HG02943 (cell line): ENCODE results near the gene KLRG1.

ENCODE experiments used
- ATAC-seq: cut with Tn5 transposase; IDR thresholded peaks from one replicate; pipeline ENCODE4 v1.9.1; 2021; ENCODE audit warnings: mild to moderate bottlenecking, low read depth, moderate library complexity; ENCODE audit not compliant: unreplicated experiment

Gene KLRG1

GRCh38 chr12:8989413-8989812 lies at the start of gene KLRG1:
Gene KLRG1 (plus strand): TSS chr12:8989546. CDS start chr12:8989636, 90 bp downstream.
- ATAC-seq: no peak

- ATAC-seq: no peak
Observed at GRCh38 chr12:8941691-8942478, 47.5 kb upstream of the KLRG1 start.

DNA sequence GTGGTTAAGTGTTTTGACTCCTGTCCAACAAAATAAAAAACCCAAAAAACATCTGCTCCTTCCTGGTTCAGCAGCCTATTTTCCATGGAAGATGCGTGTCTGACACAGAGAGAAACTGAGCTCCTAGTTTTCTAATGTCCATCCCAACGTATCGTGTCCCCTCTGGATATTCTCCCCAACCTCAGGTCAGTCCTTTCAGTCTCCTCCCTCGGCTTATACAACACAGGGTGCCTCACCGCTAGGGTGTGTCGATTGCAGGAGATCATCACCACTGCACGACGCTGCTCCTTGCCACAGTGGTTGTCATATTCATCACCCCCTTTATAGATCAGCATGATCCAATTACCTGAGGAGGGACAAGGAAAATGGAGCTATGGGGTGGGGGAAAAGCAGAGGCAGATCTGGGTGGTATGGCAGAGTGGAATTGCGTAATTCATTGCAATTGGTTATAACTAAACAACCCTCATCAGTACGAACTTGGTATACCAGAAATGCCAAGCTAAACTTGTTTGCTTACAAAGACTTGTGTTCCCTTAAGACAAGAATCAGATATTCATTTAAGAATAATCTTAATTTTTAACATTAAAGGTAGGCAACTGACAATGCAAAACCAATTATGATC lies 45.7 kb upstream of the KLRG1 start:
- no peak for ATAC-seq

- no peak for ATAC-seq
Observed at GRCh38 chr12:8946733-8947132, 42.6 kb upstream of the KLRG1 start.

GRCh38 chr12:8947737-8948136 lies 41.6 kb upstream of the KLRG1 start:
- ATAC-seq: no peak

DNA sequence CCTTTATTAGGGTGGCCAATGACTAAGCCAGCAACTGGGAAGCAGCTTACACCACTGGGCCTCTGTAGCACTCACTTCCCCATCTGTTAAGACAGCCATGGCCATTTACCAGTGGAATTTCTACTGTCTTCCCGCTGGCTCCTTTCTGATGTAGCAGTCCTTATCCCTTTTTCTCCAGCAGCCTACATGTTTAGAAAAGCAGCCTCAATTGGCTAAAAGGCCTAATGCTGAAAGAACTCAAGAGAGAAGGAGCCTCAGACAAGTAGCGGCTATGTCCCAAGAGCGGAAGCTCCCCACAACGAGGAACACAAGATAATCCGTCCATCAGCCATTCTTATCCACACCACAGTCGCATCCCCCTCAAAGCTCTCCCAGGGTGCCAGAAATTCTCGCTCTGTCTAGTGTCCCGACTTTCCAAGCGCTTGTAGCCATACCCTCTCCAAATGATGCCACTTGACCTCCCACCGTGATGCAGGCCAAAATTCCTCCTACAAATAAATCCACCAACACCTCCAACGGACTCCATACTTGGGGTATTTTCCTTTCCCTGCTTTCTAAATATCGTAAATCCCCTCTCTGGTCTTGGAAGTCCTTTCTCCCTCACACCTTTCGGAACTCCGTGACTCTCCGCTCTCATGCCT lies 40.5 kb upstream of the KLRG1 start:
- ATAC-seq: no peak

DNA sequence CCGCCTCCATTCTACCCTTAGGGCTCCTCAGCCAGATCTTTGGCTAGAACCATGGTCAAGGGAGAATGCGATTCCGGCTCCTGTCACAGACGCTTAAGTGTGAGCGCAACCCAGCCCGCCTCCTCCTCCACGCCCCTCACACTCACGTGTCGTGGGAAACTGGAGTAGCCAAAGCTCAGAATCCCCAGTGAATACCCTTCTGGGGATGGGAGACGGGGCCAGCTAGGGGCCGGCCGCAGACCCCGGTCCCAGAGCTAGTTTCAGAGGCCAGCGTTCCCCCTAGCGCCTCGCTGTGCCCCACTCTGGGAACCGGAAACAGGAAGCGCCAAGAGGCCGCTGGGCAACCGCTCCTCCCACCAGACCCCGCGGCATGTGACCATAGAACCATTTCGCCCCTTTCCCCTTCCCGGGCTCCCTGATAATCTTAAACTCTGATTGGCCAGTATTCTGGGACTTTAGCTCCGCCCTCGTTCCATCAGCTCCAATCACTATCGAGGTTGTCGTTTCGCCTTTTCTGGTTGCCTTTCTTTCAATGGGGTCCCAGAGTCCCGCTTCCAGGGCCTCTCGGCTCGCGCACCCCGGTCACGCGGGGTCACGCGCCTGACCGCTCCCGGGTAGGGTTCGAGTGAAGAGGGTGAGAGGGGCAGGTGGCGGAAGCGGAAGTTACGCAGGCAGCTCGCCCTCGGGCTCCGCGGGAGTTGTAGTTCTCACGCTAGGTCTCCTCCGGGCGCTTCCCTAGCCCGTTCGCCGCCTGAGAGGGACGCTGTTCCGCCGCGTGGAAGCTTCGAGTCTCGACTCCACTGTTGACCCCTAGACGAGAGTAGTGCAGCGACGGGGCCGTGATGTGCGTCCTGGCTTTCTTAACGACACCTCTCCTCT lies 39.8 kb upstream of the KLRG1 start, which contains the start of gene M6PR:
M6PR (minus strand) TSS at position 304 of the 879 bp plus-strand sequence. CDS start 3,241 bp downstream, outside the sequence.
- ATAC-seq: peak; percentile 87

DNA sequence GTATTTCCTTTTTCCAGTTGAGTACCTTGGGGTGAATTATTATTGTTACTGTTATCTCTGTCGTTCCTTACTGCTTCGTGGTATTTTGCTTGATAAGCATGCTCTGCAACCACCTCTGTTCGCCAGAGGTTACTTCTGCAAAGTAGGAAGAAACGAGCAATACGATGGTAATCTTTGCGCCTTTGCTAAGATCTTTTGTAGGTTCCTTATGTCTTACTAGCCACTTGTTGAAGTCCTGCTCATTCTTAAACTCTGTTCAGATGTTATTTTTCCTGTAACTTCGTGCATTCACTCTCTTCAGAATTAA lies 39.2 kb upstream of the KLRG1 start:
- peak; percentile 13 for ATAC-seq

DNA sequence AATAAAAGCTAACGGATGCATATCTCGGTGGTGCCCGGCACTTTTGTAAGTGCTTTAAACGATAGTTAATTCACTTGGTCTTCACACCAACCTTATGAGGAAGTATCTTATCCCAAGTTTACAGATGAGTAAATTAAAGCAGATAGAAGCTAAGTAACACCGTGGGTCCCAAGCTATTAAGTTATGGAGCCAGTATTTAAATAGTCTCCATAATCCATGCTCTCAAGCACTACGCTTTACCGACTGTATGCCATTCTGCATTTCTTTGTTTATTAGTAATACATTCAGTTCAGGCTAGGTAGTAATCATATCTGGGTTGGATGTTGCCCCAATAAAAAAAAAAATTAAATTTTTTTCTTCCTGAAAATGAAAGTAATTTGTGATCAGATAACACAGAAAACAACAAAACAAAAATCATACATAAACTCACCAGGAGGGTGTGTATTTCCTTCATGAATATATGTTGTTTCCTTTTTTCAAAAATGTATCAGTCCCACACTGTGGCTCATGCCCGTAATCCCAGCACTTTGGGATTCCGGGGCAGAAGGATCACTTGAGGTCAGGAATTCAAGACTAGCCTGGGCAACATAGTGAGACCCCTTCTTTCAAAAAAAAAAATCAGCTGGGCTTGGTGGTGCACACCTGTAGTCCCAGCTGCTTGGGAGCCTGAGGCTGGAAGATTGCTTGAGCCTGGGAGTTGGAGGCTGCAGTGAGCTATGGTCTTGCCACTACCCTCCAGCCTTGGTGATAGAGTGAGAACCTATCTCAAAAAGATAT lies 38.5 kb upstream of the KLRG1 start:
- no peak for ATAC-seq

DNA sequence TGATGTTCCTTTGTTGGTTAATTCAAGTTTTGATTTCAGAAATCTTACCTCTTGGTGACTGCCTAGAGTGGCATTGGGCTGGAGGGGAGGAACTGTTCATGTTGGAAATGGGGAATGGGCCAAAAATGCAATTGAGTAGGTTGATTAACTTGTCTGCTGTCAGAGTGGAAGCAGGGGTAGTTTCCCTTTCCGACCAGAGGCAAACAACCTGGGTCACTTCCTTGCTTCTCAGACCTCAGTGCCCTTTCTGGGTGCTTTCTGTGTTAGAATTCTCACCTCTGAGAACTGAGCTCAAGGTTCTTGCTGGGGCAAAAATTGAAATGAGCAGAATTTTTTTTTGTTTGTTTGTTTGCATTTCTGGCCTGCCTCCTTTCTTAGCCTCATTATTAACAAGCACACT lies 37.6 kb upstream of the KLRG1 start:
- no peak for ATAC-seq

- ATAC-seq: no peak
Observed at GRCh38 chr12:8953773-8954402, 35.5 kb upstream of the KLRG1 start.

GRCh38 chr12:8956073-8956472 lies 33.3 kb upstream of the KLRG1 start:
- ATAC-seq: no peak

DNA sequence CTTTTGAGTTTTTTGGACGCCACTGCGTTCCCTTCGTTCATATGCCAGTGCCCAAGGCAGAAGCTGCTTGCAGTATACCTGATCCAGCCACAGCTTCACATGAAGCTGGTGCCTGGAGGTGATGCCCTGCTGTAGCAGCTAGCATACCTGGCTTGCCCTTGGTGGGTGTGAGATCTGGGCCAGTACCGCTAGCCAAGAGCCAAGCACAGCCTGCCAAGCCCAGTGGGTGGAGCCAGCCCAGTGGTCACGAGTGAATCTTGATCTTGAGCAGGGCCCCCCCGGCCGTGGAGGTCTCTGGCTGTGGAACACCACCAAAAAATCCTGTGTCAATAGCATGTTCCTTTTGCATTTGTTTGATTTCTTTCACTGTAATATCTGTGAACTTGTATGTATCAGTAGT lies 32.6 kb upstream of the KLRG1 start:
- no peak for ATAC-seq

- no peak for ATAC-seq
Observed at GRCh38 chr12:8957561-8957960, 31.8 kb upstream of the KLRG1 start.

DNA sequence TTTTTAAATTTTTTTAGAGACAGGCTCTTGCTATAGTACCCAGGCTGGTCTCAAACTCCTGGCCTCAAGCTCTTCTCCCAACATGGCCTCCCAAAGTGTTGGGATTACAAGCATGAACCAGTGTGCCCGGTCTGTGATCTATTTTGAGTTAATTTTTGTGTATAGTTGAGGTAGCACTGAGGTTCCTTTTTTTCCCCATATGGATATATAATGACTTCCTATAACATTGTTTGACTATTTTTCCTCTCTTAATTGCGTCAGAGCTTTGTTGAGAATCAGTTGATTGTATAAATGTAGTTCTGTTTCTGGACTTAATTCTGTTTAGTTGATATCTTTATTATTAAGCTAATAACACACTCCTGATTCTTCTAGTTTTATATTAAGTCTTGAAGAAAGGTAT lies 31.3 kb upstream of the KLRG1 start:
- no peak for ATAC-seq

DNA sequence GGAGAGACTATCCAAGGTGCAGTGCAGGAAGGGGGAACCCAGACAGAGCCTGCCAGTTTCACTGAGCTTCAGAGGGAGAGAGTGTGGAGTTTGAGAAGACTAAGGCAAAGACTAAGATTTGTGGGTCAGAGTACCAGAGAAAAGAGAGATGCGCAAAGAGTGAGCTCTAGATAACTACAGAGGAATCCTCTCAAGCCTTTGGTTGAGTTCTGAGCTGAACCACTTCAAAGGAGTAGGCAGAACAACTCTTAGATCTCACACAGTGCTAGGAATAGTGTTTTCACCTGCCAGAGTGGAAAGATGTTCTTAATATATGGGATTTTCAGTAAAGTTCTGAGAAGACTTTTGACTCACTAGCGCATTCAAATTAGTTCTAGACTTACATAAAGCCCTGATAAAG lies 29.2 kb upstream of the KLRG1 start:
- no peak for ATAC-seq

- ATAC-seq: no peak
Observed at GRCh38 chr12:8968761-8969160, 20.6 kb upstream of the KLRG1 start.

GRCh38 chr12:8969861-8970411 lies 19.4 kb upstream of the KLRG1 start:
- no peak for ATAC-seq

DNA sequence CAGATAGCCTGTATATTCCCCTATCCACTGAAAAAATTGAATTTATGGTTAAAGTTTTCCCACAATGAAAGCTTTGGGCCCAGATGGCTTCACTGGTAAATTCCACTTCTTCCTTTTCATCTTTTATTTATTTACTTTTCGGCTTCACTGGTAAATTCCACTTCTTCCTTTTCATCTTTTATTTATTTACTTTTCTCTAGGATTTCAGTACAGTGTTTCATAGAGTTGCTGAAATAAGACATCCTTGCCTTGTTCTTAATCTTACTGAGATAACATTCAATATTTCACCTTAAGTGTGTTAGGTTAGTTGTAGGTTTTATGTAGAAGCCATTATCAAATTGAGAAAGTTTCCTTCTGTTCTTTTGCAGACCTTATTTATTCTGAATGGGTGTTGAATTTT lies 18.9 kb upstream of the KLRG1 start:
- no peak for ATAC-seq
